ENCODE measurements around the gene MROH2A. TPM values are rescaled to one million over a fixed set of nuclear protein-coding genes. Genes with fewer than 3 reads are reported as not detected.

MROH2A gene
- total RNA-seq, 3 donors from 2014 or later (not counting 1 experiment from before 2014, with no cell fraction given): not detected

DNA sequence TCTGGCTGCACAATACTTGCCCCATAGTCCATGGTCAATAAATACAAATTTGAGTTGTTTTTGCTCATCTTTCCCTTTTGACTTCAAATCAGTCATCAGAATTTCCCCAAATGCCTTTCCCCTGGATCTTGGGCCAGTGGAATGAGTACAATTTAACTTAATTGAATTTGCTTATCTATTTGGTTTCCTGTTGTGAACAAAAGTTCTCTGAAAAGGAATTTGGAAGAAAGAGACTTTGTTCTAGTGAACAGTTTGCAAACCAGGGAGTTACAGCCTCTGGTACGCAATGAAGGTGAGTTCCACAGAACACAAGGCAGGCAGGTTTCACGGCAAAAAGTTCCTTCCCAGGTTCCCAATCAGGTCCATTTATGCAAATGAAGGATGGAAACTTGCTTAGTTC lies 19.3 kb upstream of the MROH2A start:
- Histone ChIP-seq H3K27ac (ENCODE audit: low read length) (no peak overlapping the region), H3K4me3 (ENCODE audit: low read length) (no peak overlapping the region), H3K36me3 (ENCODE audit: control insufficient read depth, insufficient read depth, low read length) (no peaks in the 10 kb centered on the region), H3K4me1 (ENCODE audit: control insufficient read depth, insufficient read depth, low read length) (no peaks in the 10 kb centered on the region), H3K9me3 (ENCODE audit: control insufficient read depth, insufficient read depth, low read length) (no peaks in the 10 kb centered on the region), H3K27me3 (ENCODE audit: control insufficient read depth, insufficient read depth, low read length) (no peaks in the 10 kb centered on the region)
- H3K27ac Mint-ChIP-seq: no peak overlapping the region
- TF ChIP-seq, protein P1, sequence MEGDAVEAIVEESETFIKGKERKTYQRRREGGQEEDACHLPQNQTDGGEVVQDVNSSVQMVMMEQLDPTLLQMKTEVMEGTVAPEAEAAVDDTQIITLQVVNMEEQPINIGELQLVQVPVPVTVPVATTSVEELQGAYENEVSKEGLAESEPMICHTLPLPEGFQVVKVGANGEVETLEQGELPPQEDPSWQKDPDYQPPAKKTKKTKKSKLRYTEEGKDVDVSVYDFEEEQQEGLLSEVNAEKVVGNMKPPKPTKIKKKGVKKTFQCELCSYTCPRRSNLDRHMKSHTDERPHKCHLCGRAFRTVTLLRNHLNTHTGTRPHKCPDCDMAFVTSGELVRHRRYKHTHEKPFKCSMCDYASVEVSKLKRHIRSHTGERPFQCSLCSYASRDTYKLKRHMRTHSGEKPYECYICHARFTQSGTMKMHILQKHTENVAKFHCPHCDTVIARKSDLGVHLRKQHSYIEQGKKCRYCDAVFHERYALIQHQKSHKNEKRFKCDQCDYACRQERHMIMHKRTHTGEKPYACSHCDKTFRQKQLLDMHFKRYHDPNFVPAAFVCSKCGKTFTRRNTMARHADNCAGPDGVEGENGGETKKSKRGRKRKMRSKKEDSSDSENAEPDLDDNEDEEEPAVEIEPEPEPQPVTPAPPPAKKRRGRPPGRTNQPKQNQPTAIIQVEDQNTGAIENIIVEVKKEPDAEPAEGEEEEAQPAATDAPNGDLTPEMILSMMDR (IDR thresholded peaks at IDR 0.05): no peak
- ATAC-seq (no peak), DNase-seq (no peak)
- no peaks in the 10 kb centered on the region for H3K4me1 Mint-ChIP-seq
- no peaks in the 10 kb centered on the region for H3K9me3 Mint-ChIP-seq
- 90% methylated on average over 2 of the region's 2 CpGs for WGBS (ENCODE audit: insufficient coverage)
- intact Hi-C loops (cut with micrococcal nuclease): no loop called here
- H3K36me3 Mint-ChIP-seq: no peaks in the 10 kb centered on the region
- peaks cover 10 to 14% of the 10 kb centered on the region in 2 donors for H3K27me3 Mint-ChIP-seq (ENCODE audit: low read depth in 2 of 2)
- H3K4me3 Mint-ChIP-seq: no peak overlapping the region

DNA sequence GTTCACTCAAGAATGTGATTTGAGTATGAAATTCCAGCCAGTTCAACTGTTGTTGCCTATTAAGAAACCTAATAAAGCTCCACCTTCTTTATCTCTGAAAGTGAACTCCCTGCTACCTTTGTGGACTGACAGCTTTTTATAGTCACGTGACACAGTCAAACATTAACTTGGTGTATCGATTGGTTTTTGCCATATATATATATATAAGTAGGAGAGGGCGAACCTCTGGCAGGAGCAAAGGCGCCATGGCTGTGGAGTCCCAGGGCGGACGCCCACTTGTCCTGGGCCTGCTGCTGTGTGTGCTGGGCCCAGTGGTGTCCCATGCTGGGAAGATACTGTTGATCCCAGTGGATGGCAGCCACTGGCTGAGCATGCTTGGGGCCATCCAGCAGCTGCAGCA lies 18.1 kb upstream of the MROH2A start, which contains the start of gene UGT1A1:
TSS of gene UGT1A1 (plus strand) at position 228 of the 400 bp plus-strand sequence. CDS start at position 246, 18 bp downstream.
- no peak within 1 kb of the TSS for H3K4me3 ChIP-seq (ENCODE audit: low read length)
- Mint-ChIP-seq H3K9me3 (no peaks in the 10 kb centered on the region), H3K36me3 (no peaks in the 10 kb centered on the region), H3K27ac (no peak within 1 kb of the TSS), H3K4me3 (no peak within 1 kb of the TSS), H3K4me1 (no peaks in the 10 kb centered on the region), H3K27me3 (ENCODE audit: low read depth in 2 of 2) (peaks cover 16 to 18% of the 10 kb centered on the region in 2 donors)
- H3K27ac ChIP-seq (ENCODE audit: low read length): no peak within 1 kb of the TSS
- TF ChIP-seq, protein P1 (IDR thresholded peaks at IDR 0.05): no peak
- intact Hi-C loops (cut with micrococcal nuclease): no loop called here
- 90% methylated on average over 4 of the region's 6 CpGs for WGBS (ENCODE audit: insufficient coverage)
- H3K4me1 ChIP-seq (ENCODE audit: control insufficient read depth, insufficient read depth, low read length): no peaks in the 10 kb centered on the region
- no peaks in the 10 kb centered on the region for H3K27me3 ChIP-seq (ENCODE audit: control insufficient read depth, insufficient read depth, low read length)
- no peaks in the 10 kb centered on the region for H3K36me3 ChIP-seq (ENCODE audit: control insufficient read depth, insufficient read depth, low read length)
- DNase-seq: no peak
- no peaks in the 10 kb centered on the region for H3K9me3 ChIP-seq (ENCODE audit: control insufficient read depth, insufficient read depth, low read length)
- ATAC-seq: no peak

DNA sequence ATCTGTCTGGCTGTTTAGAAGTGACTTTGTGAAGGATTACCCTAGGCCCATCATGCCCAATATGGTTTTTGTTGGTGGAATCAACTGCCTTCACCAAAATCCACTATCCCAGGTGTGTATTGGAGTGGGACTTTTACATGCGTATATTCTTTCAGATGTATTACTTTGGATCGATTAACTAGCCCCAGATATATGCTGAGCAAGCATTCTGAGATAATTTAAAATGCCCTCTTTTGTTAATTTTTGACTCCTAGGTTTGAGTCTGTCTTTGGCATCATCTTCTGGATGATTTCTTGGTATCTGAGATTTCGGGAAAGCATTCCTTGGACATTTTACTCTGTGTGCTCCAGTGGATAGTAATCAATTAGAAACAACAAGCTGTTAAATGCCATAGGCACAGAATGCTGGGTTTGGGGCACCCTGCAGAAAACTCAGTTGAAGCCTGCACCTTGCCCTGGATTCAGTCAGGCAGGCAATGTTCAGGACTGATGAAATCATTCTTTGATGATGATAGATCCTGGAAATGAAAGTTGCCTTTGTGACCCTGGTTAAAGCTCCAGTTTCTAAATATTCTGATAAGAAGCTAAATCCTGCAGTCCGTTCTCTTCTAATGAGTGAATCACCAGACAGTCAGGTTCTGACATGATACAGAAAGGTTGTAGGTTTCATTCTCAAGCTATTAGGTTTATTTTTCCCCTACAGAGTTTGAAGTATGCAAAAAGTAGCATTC lies 16.9 kb upstream of the MROH2A start:
- Mint-ChIP-seq H3K4me3 (no peak overlapping the region), H3K27me3 (ENCODE audit: low read depth in 2 of 2) (peaks cover 18% of the 10 kb centered on the region in 2 donors), H3K36me3 (no peaks in the 10 kb centered on the region), H3K27ac (no peak overlapping the region), H3K9me3 (no peaks in the 10 kb centered on the region), H3K4me1 (no peaks in the 10 kb centered on the region)
- Histone ChIP-seq H3K27ac (ENCODE audit: low read length) (no peak overlapping the region), H3K36me3 (ENCODE audit: control insufficient read depth, insufficient read depth, low read length) (no peaks in the 10 kb centered on the region), H3K4me3 (ENCODE audit: low read length) (no peak overlapping the region), H3K27me3 (ENCODE audit: control insufficient read depth, insufficient read depth, low read length) (no peaks in the 10 kb centered on the region), H3K9me3 (ENCODE audit: control insufficient read depth, insufficient read depth, low read length) (no peaks in the 10 kb centered on the region), H3K4me1 (ENCODE audit: control insufficient read depth, insufficient read depth, low read length) (no peaks in the 10 kb centered on the region)
- ATAC-seq: no peak
- TF ChIP-seq, protein P1 (IDR thresholded peaks at IDR 0.05): no peak
- DNase-seq: no peak
- intact Hi-C loops (cut with micrococcal nuclease): no loop called here
- WGBS (ENCODE audit: insufficient coverage): 90% methylated on average over 4 of the region's 4 CpGs

DNA sequence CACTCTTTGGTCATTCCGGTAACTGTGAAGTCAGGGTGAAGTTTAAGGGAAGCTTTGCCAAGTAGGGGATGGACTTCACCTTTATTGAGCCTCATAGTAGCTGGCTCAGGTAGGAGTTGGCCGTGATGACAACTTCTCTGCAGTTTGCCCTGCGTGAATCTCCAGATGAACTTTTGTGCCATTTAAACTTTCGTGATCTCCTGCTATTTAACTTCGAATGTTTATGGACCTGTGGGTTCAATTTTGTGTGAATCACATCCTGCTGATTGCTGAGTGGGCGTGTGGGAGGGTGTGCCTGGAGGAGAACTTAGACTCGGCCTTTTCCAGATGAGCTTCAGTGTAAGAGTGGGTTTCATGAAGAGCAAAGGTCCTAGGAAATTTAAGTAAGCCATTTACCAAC lies 13.9 kb upstream of the MROH2A start:
- Histone ChIP-seq H3K4me3 (ENCODE audit: low read length) (no peak overlapping the region), H3K9me3 (ENCODE audit: control insufficient read depth, insufficient read depth, low read length) (no peaks in the 10 kb centered on the region), H3K4me1 (ENCODE audit: control insufficient read depth, insufficient read depth, low read length) (no peaks in the 10 kb centered on the region), H3K27ac (ENCODE audit: low read length) (no peak overlapping the region), H3K27me3 (ENCODE audit: control insufficient read depth, insufficient read depth, low read length) (peaks cover 4% of the 10 kb centered on the region), H3K36me3 (ENCODE audit: control insufficient read depth, insufficient read depth, low read length) (no peaks in the 10 kb centered on the region)
- WGBS (ENCODE audit: insufficient coverage): 75% methylated on average over 7 of the region's 7 CpGs
- no peak for ATAC-seq
- H3K4me3 Mint-ChIP-seq: no peak overlapping the region
- H3K27me3 Mint-ChIP-seq (ENCODE audit: low read depth in 2 of 2): peaks cover 26 to 31% of the 10 kb centered on the region in 2 donors
- TF ChIP-seq, protein P1 (IDR thresholded peaks at IDR 0.05): no peak
- H3K9me3 Mint-ChIP-seq: no peaks in the 10 kb centered on the region
- no peak for DNase-seq
- no peaks in the 10 kb centered on the region for H3K36me3 Mint-ChIP-seq
- no peak overlapping the region for H3K27ac Mint-ChIP-seq
- intact Hi-C loops (cut with micrococcal nuclease): no loop called here
- no peaks in the 10 kb centered on the region for H3K4me1 Mint-ChIP-seq
